LNCaP clone FGC (cell line): ENCODE results near the gene BPIFB6.
"Not testable (repeated sequence)": the region's sequence is repeated elsewhere in the genome, so short reads cannot be mapped to it uniquely, and the experiment has no call there.

Source experiments
- DNase-seq: peaks from one replicate; pipeline ENCODE4 v3.0.0-alpha.2; 2011; ENCODE audit warnings: low read depth
- H3K4me3 ChIP-seq: 2 replicates; pipeline ENCODE4 v1.5.1; 2011; ENCODE audit warnings: mild to moderate bottlenecking, low read depth, low read length, control low read depth
- CTCF ChIP-seq: IDR thresholded peaks from 2 replicates; pipeline ENCODE4 v1.5.1; 2012; ENCODE audit warnings: mild to moderate bottlenecking; ENCODE audit not compliant: control insufficient read depth, insufficient read depth; ENCODE audit errors: extremely low read depth

BPIFB6 gene

GRCh38 chr20:33042983-33043730, 11.7 kb downstream of the BPIFB6 start:
- DNase-seq, result no peak
- TF ChIP-seq CTCF, result no peak
- H3K4me3 ChIP-seq, result no peak overlapping the region

- H3K4me3 ChIP-seq, result no peak overlapping the region
- no peak for TF ChIP-seq CTCF
Observed at GRCh38 chr20:33043731-33044181, 12.3 kb downstream of the BPIFB6 start.

GRCh38 chr20:33045129-33045721, 13.8 kb downstream of the BPIFB6 start:
- not testable (repeated sequence) for DNase-seq, H3K4me3 ChIP-seq

More at GRCh38 chr20:33043731-33044181, 12.3 kb downstream of the BPIFB6 start:
- no peak for DNase-seq

- TF ChIP-seq CTCF, result no peak
- H3K4me3 ChIP-seq, result no peak overlapping the region
- DNase-seq, result no peak
Observed at GRCh38 chr20:33046412-33046811, 15.0 kb downstream of the BPIFB6 start.

GRCh38 chr20:33051333-33051732, 19.9 kb downstream of the BPIFB6 start:
- no peak for DNase-seq
- no peak for TF ChIP-seq CTCF
- no peak overlapping the region for H3K4me3 ChIP-seq

GRCh38 chr20:33053291-33054106, 22.1 kb downstream of the BPIFB6 start, which contains the start of gene BPIFB3:
TSS of gene BPIFB3 (plus strand) at chr20:33053903. CDS start at chr20:33055436, 1,533 bp downstream.
- no peak for TF ChIP-seq CTCF
- DNase-seq, result no peak
- no peak within 1 kb of the TSS for H3K4me3 ChIP-seq

- H3K4me3 ChIP-seq, result no peak overlapping the region
- no peak for TF ChIP-seq CTCF
- no peak for DNase-seq
Observed at GRCh38 chr20:33054381-33054780, 22.9 kb downstream of the BPIFB6 start.
